MM.1S (cell line): Measurements from ENCODE around the gene PORCN.

ENCODE experiments used
- DNase-seq: peaks from one replicate; pipeline ENCODE4 v3.0.0-alpha.2; 2015
- H2AFZ ChIP-seq: fragments of 300-600 bp; sonication (generic); 2 replicates; pipeline ENCODE4 v1.6.0; 2016; ENCODE audit warnings: antibody characterized with exemption, low read length
- H3F3A ChIP-seq: fragments of 300-600 bp; sonication (generic); 2 replicates; pipeline ENCODE4 v1.6.1; 2016; ENCODE audit warnings: mild to moderate bottlenecking, antibody characterized with exemption, low read length, moderate library complexity, mixed read lengths; ENCODE audit not compliant: insufficient read depth
- H3K27ac ChIP-seq: fragments of 300-600 bp; sonication (generic); 2 replicates; pipeline ENCODE4 v1.5.1; 2016; ENCODE audit warnings: mild to moderate bottlenecking, low read length
- H3K27me3 ChIP-seq: fragments of 300-600 bp; sonication (generic); replicated peaks from 2 replicates; pipeline ENCODE4 v1.6.0; 2016; ENCODE audit warnings: low read length; ENCODE audit not compliant: insufficient read depth
- H3K36me3 ChIP-seq: fragments of 300-600 bp; sonication (generic); replicated peaks from 2 replicates; pipeline ENCODE4 v1.6.1; 2016; ENCODE audit warnings: mild to moderate bottlenecking, low read length, mixed read lengths; ENCODE audit not compliant: insufficient read depth
- H3K4me1 ChIP-seq: fragments of 300-600 bp; sonication (generic); 2 replicates; pipeline ENCODE4 v1.6.1; 2016; ENCODE audit warnings: low read length, mixed read lengths
- H3K4me2 ChIP-seq: fragments of 300-600 bp; sonication (generic); 2 replicates; pipeline ENCODE4 v1.6.0; 2016; ENCODE audit warnings: low read depth, low read length
- H3K4me3 ChIP-seq: fragments of 300-600 bp; sonication (generic); 2 replicates; pipeline ENCODE4 v1.5.1; 2016; ENCODE audit warnings: low read length, mixed read lengths
- H3K79me2 ChIP-seq: fragments of 300-600 bp; sonication (generic); 2 replicates; pipeline ENCODE4 v1.6.1; 2016; ENCODE audit warnings: mixed run types, low read length, mixed read lengths
- H3K9ac ChIP-seq: fragments of 300-600 bp; sonication (generic); 2 replicates; pipeline ENCODE4 v1.6.1; 2016; ENCODE audit warnings: low read length, mixed read lengths
- H3K9me2 ChIP-seq: fragments of 300-600 bp; sonication (generic); replicated peaks from 2 replicates; pipeline ENCODE4 v1.6.1; 2016; ENCODE audit warnings: mild to moderate bottlenecking, low read length, mixed read lengths; ENCODE audit not compliant: insufficient read depth
- H3K9me3 ChIP-seq: fragments of 300-600 bp; sonication (generic); replicated peaks from 2 replicates; pipeline ENCODE4 v1.6.1; 2016; ENCODE audit warnings: mild to moderate bottlenecking, low read length, mixed read lengths; ENCODE audit not compliant: insufficient read depth
- H4K20me1 ChIP-seq: fragments of 300-600 bp; sonication (generic); 2 replicates; pipeline ENCODE4 v1.6.1; 2016; ENCODE audit warnings: mild to moderate bottlenecking, low read length, moderate library complexity, mixed read lengths; ENCODE audit not compliant: insufficient read depth
- CTCF ChIP-seq: fragments of 300-600 bp; sonication (generic); IDR thresholded peaks from 2 replicates; pipeline ENCODE4 v1.5.1; 2016; ENCODE audit warnings: antibody characterized with exemption, low read length, mixed read lengths
- EZH2 ChIP-seq: fragments of 300-600 bp; sonication (generic); optimal IDR thresholded peaks from 2 replicates; pipeline ENCODE3; 2017; ENCODE audit warnings: low read depth, mild to moderate bottlenecking, antibody characterized with exemption, low read length, mixed read lengths
- EZH2phosphoT487 ChIP-seq: fragments of 300-600 bp; sonication (generic); IDR thresholded peaks from 2 replicates; pipeline ENCODE4 v1.6.1; 2018; ENCODE audit warnings: antibody characterized with exemption, low read length

The PORCN gene

GRCh38 chrX:48474581-48474980 is 34.2 kb upstream of the PORCN start:
- no peak overlapping the region for H3K4me3 ChIP-seq

GRCh38 chrX:48475296-48475695 is 33.5 kb upstream of the PORCN start:
- no peaks in the 10 kb centered on the region for H3K9me3 ChIP-seq
- H3F3A ChIP-seq = no peaks in the 10 kb centered on the region
- no peaks in the 10 kb centered on the region for H3K9me2 ChIP-seq
- no peaks in the 10 kb centered on the region for H3K27me3 ChIP-seq
- H3K9ac ChIP-seq = peak overlapping the region; percentile 89
- H3K36me3 ChIP-seq = no peaks in the 10 kb centered on the region
- peak overlapping the region; percentile 74 for H3K4me2 ChIP-seq
- H2AFZ ChIP-seq = peak overlapping the region; percentile 80
- peak overlapping the region; percentile 57; the same call in 1 of the 2 replicates for H3K27ac ChIP-seq
- H3K79me2 ChIP-seq = peaks cover 36% of the 10 kb centered on the region
- no peak for TF ChIP-seq EZH2
- TF ChIP-seq EZH2phosphoT487 = no peak
- no peak for TF ChIP-seq CTCF
- peak overlapping the region; percentile 90 for H3K4me3 ChIP-seq
- no peaks in the 10 kb centered on the region for H3K4me1 ChIP-seq
- no peaks in the 10 kb centered on the region for H4K20me1 ChIP-seq
- DNase-seq = no peak

More at GRCh38 chrX:48474581-48474980, 34.2 kb upstream of the PORCN start:
- H3K4me1 ChIP-seq = no peaks in the 10 kb centered on the region
- no peak overlapping the region for H3K27ac ChIP-seq
- TF ChIP-seq EZH2 = no peak
- H3K9ac ChIP-seq = no peak overlapping the region
- DNase-seq = no peak
- H4K20me1 ChIP-seq = no peaks in the 10 kb centered on the region
- H3K79me2 ChIP-seq = peaks cover 36% of the 10 kb centered on the region
- no peaks in the 10 kb centered on the region for H3K27me3 ChIP-seq
- no peaks in the 10 kb centered on the region for H3F3A ChIP-seq
- H3K4me2 ChIP-seq = no peak overlapping the region; the same call in 1 of the 2 replicates
- no peaks in the 10 kb centered on the region for H3K9me2 ChIP-seq
- H2AFZ ChIP-seq = no peak overlapping the region
- no peaks in the 10 kb centered on the region for H3K36me3 ChIP-seq
- H3K9me3 ChIP-seq = no peaks in the 10 kb centered on the region

DNA sequence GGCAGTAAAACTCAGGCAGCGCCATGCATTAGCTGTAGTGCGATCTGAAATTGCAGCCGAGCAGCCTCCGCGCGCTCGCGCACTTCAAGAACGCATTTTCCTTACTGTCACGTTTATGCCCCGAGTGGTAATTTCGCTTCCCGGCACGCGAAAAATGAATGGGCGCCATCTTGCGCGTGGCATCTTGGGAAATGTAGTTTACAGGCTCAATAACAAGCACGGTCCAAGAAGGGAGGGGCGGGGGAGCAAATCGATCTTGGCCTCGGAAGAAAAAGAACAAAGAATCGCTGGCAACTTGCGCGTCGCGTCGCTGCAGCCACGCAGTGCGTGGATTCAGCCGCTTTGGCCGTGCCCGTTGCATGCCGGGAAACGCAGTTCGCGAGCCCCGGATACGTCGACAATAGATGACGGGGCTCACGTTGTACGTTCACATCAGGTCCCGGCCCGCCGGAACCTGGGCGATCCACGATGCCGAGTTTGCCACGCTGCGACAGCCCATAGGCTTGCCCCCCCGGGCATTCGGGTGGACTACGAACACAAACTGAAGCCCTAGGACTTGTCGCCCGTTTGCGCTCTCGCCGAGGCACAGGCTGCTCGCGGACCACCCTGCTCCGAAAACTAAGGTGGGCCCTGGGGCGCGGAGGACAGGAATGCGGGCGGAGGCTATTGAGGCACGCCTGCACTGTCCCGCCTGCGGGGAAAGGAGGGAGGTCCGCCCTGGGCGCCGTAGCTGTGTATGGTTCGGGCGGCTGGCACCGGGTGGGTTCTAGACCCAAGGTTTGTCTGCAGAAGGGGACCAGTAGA is 32.8 kb upstream of the PORCN start, which contains the start of gene FTSJ1:
TSS of gene FTSJ1 (plus strand) at position 426 of the 804 bp plus-strand sequence. CDS start 1,849 bp downstream, outside the sequence.
- Histone ChIP-seq H3K9me3 (no peaks in the 10 kb centered on the region), H3K4me2 (peak within 1 kb of the TSS; percentile 74), H3K4me3 (peak within 1 kb of the TSS; percentile 90), H2AFZ (peak within 1 kb of the TSS; percentile 80), H3K9ac (peak within 1 kb of the TSS; percentile 89), H3K9me2 (no peaks in the 10 kb centered on the region), H3K79me2 (peaks cover 36% of the 10 kb centered on the region), H3K27me3 (no peaks in the 10 kb centered on the region), H3F3A (no peaks in the 10 kb centered on the region), H3K4me1 (no peaks in the 10 kb centered on the region), H4K20me1 (no peaks in the 10 kb centered on the region), H3K27ac (peak within 1 kb of the TSS; percentile 57; the same call in 1 of the 2 replicates), H3K36me3 (no peaks in the 10 kb centered on the region)
- TF ChIP-seq EZH2phosphoT487 (no peak), CTCF (no peak), EZH2 (no peak)
- peak; percentile 76 for DNase-seq

DNA sequence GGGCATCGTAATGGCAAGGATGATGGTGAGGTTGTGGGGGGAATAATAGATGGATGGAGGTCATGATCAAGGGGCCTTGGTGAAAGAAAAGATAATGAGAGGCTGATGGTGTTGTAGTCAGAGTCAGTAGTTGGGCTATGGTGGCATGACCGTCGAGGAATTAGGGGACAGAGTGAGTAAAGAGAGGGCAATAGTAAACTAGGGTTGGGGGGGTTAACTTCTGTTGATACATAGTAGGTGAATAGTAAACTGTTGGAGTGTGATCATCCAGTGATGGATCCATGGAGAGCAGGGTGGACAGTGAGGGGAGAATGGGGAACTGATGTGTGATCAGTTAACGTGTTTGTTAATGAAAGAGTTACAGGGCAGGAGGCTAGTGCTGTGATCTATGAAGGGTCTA is 31.9 kb upstream of the PORCN start:
- no peak for DNase-seq
- peak overlapping the region; percentile 90 for H3K4me3 ChIP-seq
- H3F3A ChIP-seq = no peaks in the 10 kb centered on the region
- H3K79me2 ChIP-seq = peaks cover 36% of the 10 kb centered on the region
- no peak overlapping the region for H3K27ac ChIP-seq
- no peaks in the 10 kb centered on the region for H4K20me1 ChIP-seq
- no peak overlapping the region for H2AFZ ChIP-seq
- no peaks in the 10 kb centered on the region for H3K36me3 ChIP-seq
- H3K4me1 ChIP-seq = no peaks in the 10 kb centered on the region
- no peaks in the 10 kb centered on the region for H3K27me3 ChIP-seq
- no peaks in the 10 kb centered on the region for H3K9me2 ChIP-seq
- peak overlapping the region; percentile 74 for H3K4me2 ChIP-seq
- no peaks in the 10 kb centered on the region for H3K9me3 ChIP-seq
- TF ChIP-seq EZH2phosphoT487 (no peak), EZH2 (no peak), CTCF (no peak)
- H3K9ac ChIP-seq = peak overlapping the region; percentile 89; the same call in 1 of the 2 replicates
